Osteoblast (primary cell): ENCODE results near the gene LHX3. TPM values are rescaled to one million over a fixed set of nuclear protein-coding genes. Genes with fewer than 3 reads are reported as not detected.

Experiments
- DNase-seq: peaks from one replicate; pipeline ENCODE4 v3.0.0; 2011; ENCODE audit warnings: low spot score, mixed read lengths; ENCODE audit not compliant: insufficient read length; ENCODE audit errors: missing footprints
- H2AFZ ChIP-seq: 2 replicates; pipeline ENCODE4 v1.6.0; 2011; ENCODE audit warnings: mild to moderate bottlenecking, low read length
- H3K27ac ChIP-seq: 2 replicates; pipeline ENCODE4 v1.5.1; 2011; ENCODE audit warnings: mild to moderate bottlenecking, low read depth, low read length, moderate library complexity
- H3K27me3 ChIP-seq: 2 replicates; pipeline ENCODE4 v1.6.0; 2012; ENCODE audit warnings: mild to moderate bottlenecking, control low read depth, inconsistent platforms, low read length, moderate library complexity; ENCODE audit not compliant: insufficient read depth
- H3K36me3 ChIP-seq: 2 replicates; pipeline ENCODE4 v1.5.1; 2011; ENCODE audit warnings: mild to moderate bottlenecking, low read length, control low read depth, moderate library complexity; ENCODE audit not compliant: insufficient read depth
- H3K4me1 ChIP-seq: 2 replicates; pipeline ENCODE4 v1.5.1; 2011; ENCODE audit warnings: mild to moderate bottlenecking, low read length, control low read depth, moderate library complexity; ENCODE audit not compliant: insufficient read depth
- H3K4me2 ChIP-seq: 2 replicates; pipeline ENCODE4 v1.6.0; 2011; ENCODE audit warnings: mild to moderate bottlenecking, low read length; ENCODE audit not compliant: insufficient read depth
- H3K4me3 ChIP-seq: fragments of 200-600 bp; sonication (generic); 3 replicates; pipeline ENCODE4 v1.5.1; 2012; ENCODE audit warnings: mild to moderate bottlenecking, low read length, inconsistent platforms; ENCODE audit not compliant: insufficient read depth
- H3K79me2 ChIP-seq: 2 replicates; pipeline ENCODE4 v1.6.0; 2012; ENCODE audit warnings: mild to moderate bottlenecking, low read length, control low read depth, inconsistent platforms; ENCODE audit not compliant: insufficient read depth
- H3K9me3 ChIP-seq: 2 replicates; pipeline ENCODE4 v1.5.1; 2011; ENCODE audit warnings: low read depth, low read length, control low read depth
- H4K20me1 ChIP-seq: 2 replicates; pipeline ENCODE4 v1.6.0; 2012; ENCODE audit warnings: mild to moderate bottlenecking, low read length, control low read depth; ENCODE audit not compliant: insufficient read depth
- CTCF ChIP-seq: IDR thresholded peaks from 2 replicates; pipeline ENCODE4 v1.5.1; 2011; ENCODE audit warnings: mild to moderate bottlenecking, low read depth, low read length, moderate library complexity; ENCODE audit errors: extremely low read depth
- total RNA-seq: library from RNA; depleted of rRNA; stranded (reverse); fragments of >200 nt; gene quantifications from 2 replicates; pipeline ENCODE4 v1.2.3, GENCODE V29; 2012

LHX3 gene
- total RNA-seq, 1 donor, result not detected

- Histone ChIP-seq H3K79me2 (no peaks in the 10 kb centered on the region), H3K4me2 (no peak overlapping the region), H3K27me3 (peaks cover 7% of the 10 kb centered on the region), H3K9me3 (no peaks in the 10 kb centered on the region), H4K20me1 (no peaks in the 10 kb centered on the region), H3K27ac (no peak overlapping the region), H3K4me3 (no peak overlapping the region), H3K4me1 (no peaks in the 10 kb centered on the region), H3K36me3 (no peaks in the 10 kb centered on the region), H2AFZ (no peak overlapping the region)
- DNase-seq, result no peak
- no peak for TF ChIP-seq CTCF
Measured at GRCh38 chr9:136163248-136163850, 41.6 kb downstream of the LHX3 start.

- H3K27ac ChIP-seq, result no peak overlapping the region
- no peak for DNase-seq
- no peaks in the 10 kb centered on the region for H4K20me1 ChIP-seq
- TF ChIP-seq CTCF, result no peak
- H3K4me1 ChIP-seq, result no peaks in the 10 kb centered on the region
- H3K27me3 ChIP-seq, result peaks cover 22% of the 10 kb centered on the region
- H3K79me2 ChIP-seq, result no peaks in the 10 kb centered on the region
- H2AFZ ChIP-seq, result no peak overlapping the region
- no peaks in the 10 kb centered on the region for H3K36me3 ChIP-seq
- no peak overlapping the region for H3K4me2 ChIP-seq
- H3K9me3 ChIP-seq, result no peaks in the 10 kb centered on the region
- H3K4me3 ChIP-seq, result no peak overlapping the region
Measured at GRCh38 chr9:136160995-136161610, 43.8 kb downstream of the LHX3 start.

- H3K36me3 ChIP-seq, result no peaks in the 10 kb centered on the region
- no peak overlapping the region for H2AFZ ChIP-seq
- DNase-seq, result no peak
- H3K9me3 ChIP-seq, result no peaks in the 10 kb centered on the region
- TF ChIP-seq CTCF, result no peak
- H4K20me1 ChIP-seq, result no peaks in the 10 kb centered on the region
- no peak overlapping the region for H3K4me2 ChIP-seq
- no peaks in the 10 kb centered on the region for H3K79me2 ChIP-seq
- H3K4me1 ChIP-seq, result no peaks in the 10 kb centered on the region
- peaks cover 29% of the 10 kb centered on the region for H3K27me3 ChIP-seq
- no peak overlapping the region for H3K27ac ChIP-seq
- H3K4me3 ChIP-seq, result no peak overlapping the region
Measured at GRCh38 chr9:136160381-136160841, 44.5 kb downstream of the LHX3 start.

GRCh38 chr9:136159851-136160250, 45.1 kb downstream of the LHX3 start:
- Histone ChIP-seq H3K27me3 (peaks cover 35% of the 10 kb centered on the region), H3K27ac (no peak overlapping the region), H3K4me3 (no peak overlapping the region), H3K9me3 (no peaks in the 10 kb centered on the region), H2AFZ (no peak overlapping the region), H3K36me3 (no peaks in the 10 kb centered on the region), H3K4me2 (no peak overlapping the region), H3K4me1 (no peaks in the 10 kb centered on the region), H4K20me1 (no peaks in the 10 kb centered on the region), H3K79me2 (no peaks in the 10 kb centered on the region)
- no peak for TF ChIP-seq CTCF
- no peak for DNase-seq
